CD1c-positive myeloid dendritic cell (primary cell): ENCODE data around the gene STK32C.

Experiments used
- DNase-seq: peaks from one replicate; pipeline ENCODE4 v3.0.0-alpha.2; 2016; ENCODE audit errors: extremely low spot score

Gene STK32C

DNA sequence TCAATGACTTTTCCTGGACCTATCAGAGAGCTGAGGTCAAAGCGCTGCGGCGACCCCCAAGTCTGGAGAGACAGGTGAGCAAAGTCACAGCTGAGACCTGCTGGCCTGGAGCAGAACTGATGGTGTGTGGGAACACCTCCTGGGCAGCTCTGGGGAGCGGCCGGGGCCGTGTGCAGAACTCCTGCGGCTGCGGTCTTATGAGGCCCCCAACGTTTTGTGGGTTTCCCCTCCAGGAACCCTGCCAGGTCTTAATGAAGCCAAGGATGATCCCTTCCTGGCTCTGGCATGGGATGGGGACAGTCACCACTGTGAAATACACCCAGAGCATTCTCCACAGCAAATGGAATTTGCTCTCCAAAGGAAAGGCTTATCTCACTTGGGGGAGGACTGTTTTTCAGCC is 94.9 kb downstream of the STK32C start:
- no peak for DNase-seq

DNA sequence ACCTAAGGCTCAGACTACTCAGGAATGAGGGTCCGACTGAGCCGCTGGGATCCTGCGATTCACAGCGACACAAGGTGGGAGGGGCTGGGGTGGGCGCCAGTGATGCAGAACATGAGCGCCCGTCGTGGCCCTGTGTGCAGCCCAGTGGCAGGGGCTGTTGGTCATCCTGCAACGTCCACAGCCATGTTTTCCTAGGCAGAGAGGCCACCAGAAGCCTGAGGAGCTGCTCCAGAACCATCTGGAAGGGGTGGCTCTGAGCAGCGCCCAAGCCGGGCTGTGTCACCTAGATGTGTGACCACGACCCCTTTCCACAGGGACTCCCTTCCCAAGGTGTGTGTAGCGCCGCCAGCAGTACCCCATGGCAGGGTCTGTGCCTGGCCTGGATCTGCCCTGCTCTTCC is 96.5 kb downstream of the STK32C start:
- DNase-seq = no peak

DNA sequence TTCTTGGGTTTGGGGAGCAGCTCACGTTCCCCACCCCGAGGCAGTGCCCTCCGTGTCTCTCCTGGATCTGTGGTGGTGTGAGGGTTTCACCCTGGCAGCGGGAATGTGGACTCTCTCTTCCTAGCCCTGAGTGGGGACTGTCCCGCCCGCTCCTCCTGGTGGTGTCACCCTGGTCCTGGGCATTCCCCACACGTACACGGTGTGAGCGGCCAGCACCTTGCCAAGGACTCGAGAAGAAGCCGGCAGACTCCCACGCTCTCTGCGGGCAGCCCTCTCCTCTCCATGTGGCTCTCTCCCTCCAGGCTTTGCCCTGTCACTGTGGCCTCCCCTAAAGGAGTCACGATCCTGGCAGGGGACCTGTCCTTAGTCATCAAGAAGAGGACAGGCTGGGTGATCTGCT is 97.0 kb downstream of the STK32C start:
- DNase-seq = no peak

DNA sequence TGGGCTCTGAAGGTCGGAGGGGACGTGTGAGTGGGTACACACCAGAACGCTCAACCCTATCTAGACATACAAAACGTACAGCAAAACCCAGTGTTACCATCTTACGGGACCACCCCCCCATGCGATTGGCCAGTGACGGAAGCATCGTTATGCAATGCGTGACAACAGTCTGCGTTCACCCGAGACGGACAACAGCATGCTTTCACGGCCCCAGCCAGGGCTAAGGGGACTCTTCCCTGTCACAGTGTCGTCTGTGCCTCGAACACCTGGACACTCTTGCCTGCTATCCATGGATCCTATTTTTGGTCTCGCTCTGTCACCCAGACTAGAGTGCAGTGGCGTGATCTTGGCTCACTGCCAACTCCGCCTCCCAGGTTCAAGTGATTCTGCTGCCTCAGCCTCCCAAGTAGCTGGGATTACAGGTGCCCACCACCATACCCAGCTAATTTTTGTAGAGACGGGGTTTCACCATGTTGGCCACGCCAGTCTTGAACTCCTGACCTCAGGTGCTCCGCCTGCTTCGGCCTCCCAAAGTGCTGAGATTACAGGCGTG is 97.7 kb downstream of the STK32C start:
- no peak for DNase-seq

DNA sequence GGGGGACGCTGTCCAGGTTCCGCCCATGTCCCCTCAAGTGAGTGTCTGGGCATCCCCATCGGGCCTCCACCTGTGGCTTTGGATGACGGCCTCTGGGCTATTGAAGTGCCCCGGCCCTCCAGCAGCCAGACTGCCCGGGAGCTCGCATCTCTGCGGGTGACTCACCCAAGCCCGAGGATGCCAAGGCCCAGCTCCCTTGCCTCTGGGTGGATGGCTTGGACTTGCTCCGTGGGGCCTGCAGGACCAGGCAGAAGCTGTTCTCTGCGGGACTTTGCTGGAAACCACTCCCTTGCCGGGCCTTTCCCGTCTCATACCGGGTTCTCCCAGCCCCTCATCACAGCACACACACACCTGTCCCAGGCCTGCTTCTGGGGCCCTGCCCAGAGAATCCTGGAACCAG is 98.6 kb downstream of the STK32C start:
- no peak for DNase-seq

DNA sequence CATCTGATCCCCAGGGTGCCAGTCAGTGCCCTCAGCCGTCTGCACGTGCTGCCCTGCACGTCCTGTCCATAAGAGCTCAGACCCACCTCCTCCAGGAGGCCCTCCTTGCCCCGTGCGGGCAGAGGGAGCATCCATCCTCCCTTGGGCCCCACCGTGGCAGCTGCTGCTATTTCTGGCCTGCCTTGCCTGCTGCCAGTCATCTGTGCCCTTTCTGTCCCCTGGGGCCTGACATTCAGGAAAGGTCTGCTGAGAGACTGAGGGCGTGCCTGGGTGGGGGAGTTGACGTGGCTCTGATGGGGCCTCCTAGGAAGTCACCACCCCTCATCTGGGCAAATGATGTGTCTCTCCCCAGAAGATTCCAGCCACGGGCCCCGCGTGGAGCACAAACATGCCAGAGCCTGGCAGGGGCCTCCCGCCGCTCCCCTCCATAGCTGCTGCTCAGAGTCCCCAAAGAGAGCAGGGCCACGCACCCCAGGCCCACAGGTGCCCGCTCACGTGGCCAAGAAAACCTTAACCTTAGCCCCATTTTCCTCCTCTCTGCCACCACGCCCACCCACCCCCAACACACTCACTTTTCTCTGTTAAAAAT is 99.2 kb downstream of the STK32C start:
- DNase-seq = no peak

DNA sequence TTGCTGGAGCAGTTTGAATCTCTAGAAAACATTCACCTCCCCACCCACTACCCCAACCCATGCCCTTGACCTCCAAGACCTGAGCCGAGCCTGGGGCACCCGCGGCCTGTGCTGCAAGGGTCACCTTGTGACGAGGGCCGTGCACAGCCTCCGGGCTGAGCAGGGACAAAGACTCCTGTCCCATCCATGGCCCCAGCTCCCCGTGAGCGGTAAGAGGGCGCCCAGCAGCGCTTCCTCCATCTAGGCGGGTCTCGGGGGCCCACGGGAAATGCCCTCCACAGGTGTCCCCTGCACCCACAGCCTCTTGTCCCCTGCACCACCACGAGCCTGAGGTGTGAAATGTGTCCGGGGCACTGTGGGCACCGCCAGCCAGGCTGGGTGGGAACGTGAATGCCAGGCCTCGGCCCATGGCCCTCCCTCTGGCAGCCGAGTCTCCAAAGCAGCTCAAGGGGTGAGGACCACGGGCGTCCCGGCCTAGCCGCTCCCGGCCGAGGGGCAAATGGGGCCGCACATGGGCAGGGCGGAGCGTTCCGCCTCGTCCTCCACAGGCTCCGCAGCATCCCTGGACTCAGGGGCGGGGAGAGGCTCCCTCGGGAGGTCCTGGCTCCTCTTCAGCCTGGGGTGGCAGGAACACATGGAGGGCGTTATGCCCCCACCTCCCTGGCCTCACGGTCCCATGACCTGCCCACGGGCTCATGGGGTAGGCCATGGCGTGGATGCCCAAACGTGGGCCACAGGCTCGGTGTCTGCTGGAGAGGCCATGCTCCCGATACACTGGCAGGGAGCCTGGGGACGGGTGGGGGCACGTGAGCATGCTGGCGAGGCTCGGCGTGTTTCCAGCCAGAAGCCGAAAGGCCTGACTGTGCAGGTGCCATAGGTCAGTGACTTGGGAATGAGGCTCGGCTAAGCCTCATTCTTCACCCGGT is 100.0 kb downstream of the STK32C start:
- DNase-seq = no peak

DNA sequence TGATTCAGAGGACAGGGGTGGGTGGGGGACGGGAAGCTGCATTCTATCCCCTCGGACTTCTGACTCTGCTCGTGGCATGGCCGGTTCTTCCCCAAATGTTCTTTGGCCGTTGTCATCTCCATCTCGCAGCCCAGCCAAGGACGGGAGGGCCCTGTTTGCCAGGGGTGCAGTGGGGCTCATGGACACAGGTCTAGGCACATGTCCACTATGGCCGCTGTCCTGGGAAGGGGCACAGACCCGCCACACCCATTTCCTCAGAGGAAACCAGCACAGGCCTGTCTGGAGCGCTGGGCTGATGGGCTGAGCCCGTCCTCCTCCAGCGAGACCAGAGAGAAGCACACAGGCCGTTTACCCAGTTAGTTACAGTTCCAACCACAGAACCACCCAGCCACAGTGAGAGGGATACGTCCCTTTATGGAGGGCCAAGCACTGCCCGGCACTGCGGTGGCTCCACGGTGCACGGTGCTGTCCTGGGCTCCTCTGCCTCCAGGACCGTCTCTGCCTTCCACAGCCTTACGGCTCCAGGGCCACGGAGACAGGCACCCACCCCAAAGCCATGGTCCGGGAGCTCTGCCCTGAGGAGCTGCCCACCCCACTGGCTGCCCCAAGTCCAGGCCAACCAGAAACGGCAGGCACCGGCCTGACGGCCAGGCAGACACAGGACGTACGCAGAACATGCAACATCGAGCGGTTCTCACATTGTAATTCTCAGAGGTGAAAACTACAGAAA is 100.8 kb downstream of the STK32C start:
- DNase-seq = no peak

DNA sequence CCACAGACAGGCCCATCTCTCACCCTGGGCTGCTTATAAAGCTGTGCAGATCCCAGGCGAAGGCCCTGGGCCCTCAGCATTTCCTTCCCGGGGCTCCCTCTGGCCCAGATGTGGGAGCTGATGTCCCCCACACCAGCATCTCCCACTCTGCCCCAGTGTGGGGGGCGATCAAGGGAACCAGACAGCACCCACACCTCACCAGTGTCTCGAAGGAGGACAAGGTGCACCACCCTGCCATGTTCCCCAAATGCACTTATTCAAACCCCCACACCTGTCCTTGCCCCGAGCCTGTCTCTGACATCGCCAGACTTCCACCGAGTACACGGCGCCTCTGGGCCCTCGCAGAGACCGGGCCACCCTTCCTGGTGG is 101.4 kb downstream of the STK32C start:
- DNase-seq = no peak

DNA sequence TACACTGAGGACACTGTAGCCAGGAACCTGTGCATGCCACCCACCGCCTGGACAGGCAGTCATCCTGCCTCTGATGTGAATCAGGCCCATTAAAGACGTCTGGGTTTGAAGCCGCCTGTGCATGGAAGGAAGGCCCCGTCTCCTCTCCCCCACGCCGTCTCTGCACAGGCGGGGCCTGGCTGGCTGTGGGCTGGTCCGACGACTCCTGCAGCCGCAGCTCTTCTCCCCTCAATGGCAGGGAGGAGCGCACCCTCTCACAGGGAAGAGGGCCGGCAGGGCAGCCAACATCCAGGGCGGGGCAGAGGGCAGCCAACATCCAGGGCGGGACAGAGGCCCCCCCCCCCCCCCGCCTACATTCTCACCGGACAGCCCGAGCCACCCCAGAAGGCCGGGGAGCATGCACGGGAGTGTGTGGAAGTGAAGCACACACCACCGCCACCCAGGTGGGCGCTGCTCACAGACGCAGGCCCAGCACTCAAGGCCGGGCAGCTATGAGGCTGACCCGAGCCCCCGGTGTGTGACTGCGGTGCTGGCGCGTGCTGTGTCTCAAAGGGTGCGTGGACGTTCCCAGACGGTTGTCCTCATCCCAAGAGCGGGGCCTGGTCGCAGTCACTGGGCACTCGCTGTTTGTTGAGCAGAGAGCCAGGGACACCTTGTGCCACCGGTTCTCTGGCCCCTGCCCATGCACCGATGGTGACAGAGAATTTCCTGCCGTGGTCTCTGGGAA is 101.9 kb downstream of the STK32C start:
- DNase-seq = no peak

DNA sequence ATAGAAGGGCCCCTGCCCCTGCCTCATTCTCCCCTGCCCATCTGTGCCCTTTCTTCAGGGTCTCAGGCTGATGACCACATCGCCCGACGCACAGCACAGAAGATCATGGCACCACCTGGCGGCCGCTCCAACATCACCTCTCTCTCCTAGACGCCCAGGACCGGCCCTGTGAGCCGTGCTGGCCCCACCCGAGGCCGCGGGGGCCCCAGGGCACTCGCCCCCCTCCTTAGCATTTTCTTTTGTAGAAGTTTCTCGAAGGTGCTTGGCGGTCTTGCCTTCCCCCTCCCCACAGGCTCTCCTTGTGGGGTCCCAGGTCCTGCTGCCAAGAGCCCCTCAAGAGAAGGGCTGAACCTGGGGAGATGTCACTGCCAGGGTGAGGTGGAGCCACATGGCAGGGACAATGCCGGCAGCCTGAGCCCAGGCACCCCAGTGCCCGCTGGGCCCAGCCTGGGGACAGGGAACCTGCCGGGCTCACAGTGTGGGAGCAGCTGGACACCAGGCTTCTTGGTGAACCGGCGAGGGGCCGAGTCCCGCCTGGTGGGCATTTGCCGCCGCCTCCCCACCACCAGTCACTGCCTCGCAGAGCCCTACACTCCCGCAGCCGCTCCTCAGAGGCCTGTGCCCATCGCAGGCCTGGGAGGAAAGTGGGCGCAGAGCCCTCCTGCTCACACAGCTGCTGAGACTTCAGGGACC is 102.8 kb downstream of the STK32C start:
- DNase-seq = no peak

DNA sequence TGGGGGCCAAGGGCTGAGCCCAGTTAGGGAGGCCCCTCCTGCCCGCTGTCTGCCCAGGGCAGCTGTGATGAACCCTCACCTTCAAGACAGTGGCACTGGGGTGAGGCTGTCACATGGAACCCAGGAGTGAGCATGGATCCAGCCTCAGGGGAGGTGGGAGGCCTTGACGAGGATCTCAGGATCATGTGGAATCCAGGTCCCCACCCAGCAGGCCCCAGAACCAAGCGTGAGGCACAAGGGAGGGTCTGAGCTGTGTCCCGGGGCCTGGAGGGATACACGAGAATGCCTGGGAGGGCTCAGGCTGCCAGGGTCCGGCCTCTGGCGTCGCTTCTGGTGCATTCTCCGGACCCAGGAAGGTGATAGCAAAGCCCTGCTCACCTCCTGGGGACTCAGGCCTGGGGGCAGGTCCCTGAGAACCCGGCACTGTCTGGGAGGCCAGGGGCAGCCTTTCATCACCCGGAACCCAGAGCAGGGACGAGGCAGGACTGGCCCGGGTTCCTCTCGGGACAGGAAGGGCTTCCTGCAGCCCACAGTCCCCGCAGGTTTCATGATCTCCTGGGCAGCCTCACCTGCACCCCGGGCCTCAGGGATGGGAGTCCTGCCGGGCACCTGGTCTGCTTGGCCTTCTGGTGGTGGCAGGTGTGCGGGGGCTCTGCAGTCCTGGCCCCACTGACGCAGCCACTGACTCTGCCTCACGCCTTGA is 103.5 kb downstream of the STK32C start:
- no peak for DNase-seq

DNA sequence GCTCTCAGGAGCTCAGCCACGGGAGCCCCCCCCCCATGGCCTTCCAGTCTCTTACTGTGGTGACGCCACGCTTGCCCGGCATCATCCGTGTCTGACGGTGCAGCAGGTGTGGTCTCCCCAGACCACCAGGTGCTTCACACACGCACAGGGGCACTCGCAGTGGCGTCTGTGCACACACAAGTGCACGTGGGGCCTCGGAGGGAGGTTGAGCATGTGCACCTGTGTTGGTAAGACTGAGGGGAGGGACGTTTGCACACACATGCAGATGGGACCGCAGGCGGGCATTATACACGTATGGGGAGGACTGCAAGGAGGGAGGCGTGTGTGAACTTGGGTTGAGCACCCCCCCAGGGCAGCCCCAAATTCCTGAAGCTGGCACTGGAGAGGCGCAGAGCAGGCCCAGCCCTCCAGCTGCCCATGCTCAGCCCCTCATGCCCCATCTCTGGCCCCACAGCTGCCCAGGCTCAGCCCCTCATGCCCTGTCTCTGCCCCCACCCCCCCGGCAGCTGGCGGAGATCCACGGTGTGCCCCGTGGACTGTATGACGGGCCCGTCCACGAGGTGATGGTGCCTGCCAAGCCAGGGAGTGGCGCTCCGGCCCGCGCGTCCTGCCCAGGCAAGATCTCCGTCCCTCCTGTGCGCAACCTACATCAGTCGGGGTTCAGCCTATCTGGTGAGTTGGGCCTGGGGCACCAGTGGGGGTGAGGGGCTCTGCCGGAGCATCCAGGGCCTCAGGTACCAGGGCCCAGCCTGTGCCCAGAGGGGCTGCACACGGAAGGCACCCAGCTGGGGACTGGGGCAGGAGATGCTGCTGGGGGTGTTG is 104.3 kb downstream of the STK32C start:
- no peak for DNase-seq

DNA sequence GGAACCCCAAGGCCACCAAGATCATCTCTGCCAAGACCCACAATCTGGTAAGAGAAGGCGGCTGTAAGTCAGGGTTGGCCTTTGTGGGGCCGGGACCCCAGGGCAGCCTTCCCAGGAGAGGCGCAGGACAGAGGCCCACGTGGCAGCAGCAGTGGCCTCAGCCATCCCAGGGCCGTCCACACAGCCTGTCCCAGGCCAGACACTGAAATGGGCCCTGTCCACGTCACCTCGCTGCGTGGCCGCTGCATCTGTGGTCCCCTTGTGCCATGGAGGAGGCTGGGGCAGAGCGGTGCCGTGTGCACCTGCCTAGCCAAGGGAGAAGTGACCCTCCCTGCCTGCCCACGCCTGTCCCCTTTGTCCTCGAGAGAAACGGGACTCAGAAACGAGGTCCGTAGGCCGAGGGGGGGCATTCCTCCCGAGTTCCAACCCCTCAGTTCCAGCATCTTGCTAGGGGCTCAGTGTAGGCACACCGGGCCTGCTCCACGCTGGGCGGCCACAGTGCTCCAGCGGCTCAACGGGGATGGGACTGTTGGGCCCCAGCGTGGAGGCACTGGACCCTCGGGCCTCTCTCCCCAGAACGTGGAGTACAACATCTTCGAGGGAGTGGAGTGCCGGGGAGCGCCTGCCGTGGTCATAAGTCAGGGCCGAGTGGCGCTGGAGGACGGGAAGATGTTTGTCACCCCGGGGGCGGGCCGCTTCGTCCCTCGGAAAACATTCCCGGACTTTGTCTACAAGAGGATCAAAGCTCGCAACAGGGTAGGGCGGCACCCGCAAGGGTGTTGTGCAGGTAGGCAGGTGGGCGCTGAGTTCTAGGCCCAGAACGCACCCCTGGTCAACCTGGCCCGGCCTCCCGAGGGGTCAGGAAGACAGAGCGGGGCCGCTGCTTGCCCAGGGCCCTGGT is 105.4 kb downstream of the STK32C start:
- no peak for DNase-seq

DNA sequence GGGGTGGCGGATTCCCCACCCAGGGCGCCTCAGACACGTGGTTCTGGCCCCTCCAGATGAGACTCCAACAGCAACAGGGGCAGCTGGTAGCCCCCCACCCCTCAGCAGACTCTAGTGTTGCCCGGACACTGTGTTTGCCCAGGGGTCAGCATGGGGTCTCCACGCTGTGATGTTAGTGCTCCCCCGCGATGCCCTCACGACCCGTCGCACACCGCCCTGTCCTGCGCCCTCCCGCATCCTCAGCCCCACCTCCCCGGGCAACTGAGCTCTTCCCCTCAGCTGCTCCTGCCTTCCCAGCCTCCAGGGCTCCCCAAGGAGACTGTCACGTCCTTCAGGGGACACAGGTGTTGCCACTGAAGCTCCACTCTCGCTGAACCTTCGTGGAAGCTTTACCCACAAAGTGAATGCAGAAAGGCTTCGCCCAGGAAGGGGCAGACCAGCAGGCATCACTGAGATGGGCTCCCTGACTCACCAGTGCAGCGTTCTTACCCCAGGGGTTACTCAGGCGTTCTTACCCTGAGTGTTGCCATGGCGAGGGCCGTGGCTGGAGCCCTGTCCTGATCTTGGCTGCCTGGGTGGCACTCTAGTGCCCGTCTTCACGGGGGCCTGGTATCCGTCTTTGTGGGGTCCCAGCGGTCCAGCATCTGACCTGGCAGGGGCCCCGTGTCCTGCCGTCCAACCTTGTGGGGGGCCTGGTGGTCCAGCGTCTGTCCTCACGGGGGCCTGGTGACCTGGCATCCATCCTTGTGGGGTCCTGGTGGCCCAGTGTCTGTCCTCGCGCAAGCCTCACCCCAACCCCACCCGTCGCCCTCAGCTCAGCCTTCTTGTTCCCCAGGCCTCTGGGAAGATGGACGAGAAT is 106.4 kb downstream of the STK32C start:
- DNase-seq = no peak

DNA sequence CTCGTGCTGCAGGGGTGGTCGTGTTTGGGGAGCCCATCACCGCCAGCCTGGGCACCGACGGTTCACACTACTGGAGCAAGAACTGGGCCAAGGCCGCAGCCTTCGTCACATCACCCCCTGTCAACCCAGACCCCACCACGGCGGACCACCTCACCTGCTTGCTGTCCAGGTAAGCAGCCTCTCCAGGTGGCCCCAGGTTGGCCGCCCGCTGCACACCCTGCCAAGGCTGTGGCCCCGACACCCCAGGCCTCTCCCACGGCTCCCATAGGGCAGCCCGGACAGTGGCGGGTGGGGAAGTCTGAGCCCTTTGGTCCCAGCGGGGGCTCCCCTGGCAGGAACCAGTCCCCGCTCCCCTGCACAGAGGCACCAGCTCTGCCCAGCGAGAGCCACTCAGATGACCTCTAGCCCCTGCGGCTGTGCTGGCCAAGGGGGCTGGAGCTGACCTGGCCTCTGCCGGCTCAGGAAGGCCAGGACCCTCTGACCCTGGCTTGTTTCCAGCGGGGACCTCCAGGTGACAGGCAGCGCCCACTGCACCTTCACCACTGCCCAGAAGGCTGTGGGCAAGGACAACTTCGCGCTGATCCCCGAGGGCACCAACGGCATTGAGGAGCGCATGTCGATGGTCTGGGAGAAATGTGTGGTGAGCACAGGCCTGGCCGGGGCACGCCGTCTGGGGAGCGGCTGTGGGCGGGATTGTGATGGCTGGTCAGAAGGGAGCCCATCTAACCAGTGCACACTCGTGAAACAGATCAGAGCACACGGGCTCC is 107.2 kb downstream of the STK32C start:
- DNase-seq = no peak

DNA sequence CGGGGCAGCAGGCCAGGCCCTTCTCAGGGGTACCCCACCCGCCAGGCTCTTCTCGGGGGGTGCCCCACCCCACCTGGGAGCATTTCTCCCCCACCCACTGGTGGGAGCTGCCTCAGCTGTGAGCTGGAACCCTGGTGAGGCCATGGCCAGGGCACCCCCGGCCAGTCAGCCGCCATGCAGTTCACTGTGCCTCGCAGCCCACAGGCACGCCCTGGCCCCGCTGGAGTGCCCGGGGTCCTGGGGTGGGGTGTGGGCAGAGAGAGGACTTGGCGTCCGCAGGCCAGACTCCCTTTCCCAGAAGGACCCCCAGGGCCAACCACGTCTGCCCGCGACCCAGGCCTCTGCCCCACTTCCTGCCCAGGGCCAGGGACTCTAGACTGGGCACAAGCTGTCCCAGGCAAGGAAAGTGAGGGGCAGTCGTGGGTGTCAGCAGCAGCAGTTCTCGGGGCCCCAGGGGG is 107.9 kb downstream of the STK32C start:
- no peak for DNase-seq
